ENCODE measurements around the gene RAB3B.

DNA sequence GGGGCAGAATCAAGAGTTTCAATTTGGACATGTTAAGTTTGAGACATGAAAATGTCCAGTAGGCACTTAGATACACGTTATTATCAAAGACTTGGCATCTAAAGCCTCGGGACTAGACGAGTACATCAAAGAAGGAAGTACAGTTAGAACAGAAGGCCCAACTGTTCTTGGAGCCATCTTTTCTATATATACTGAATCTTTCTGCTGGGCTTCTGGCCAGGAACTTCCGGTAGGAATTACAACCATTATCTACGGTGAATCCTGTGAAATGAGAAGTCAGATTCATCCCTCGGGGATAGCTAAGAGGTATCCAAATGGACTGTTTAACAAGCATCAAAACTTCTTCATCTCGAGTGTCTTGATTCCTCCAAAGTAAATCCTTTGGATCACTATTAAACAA lies 77.6 kb downstream of the RAB3B start:
- TF ChIP-seq CTCF (IDR thresholded peaks at IDR 0.05), result no peak
- TF ChIP-seq POLR2A (IDR thresholded peaks at IDR 0.05), result no peak

Measured in upper lobe of left lung (tissue), 4 donors.